CD4-positive, alpha-beta T cell treated with Interleukin-2 at 100 ng/mL for 4 hours (primary cell): ENCODE results near the gene POU2F1.
"Not testable (repeated sequence)": the region's sequence is repeated elsewhere in the genome, so short reads cannot be mapped to it uniquely, and the experiment has no call there.

Source experiments
- DNase-seq: peaks from one replicate; pipeline ENCODE4 v3.0.0-alpha.2; 2020; ENCODE audit warnings: low spot score

POU2F1 gene

GRCh38 chr1:167231873-167232450 is 11.3 kb downstream of the POU2F1 start:
- DNase-seq: no peak

- no peak for DNase-seq
These were observed 12.1 kb downstream of the POU2F1 start for GRCh38 chr1:167232801-167233200.

- DNase-seq: no peak
These were observed 12.7 kb downstream of the POU2F1 start for GRCh38 chr1:167233373-167233772.

GRCh38 chr1:167237000-167237399 is 16.3 kb downstream of the POU2F1 start:
- DNase-seq: no peak

DNA sequence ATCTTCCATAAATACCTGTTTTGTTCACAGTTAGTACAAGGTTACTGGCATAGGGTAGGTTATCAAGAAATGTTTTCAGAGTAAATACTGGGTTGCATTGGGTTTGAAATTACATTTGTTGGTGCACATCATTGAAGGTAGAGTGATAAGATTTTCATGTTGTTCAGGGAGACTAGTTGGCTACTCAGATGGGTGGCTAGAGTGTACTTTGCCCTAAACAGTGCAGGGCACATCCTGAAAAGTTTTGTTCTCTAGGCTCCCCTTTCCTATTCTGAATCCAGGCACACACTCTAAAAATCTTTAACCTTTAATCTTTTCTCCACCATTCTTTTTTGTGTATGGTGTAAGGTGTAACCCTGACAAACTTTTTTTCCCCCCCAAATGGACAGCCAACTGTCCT is 18.0 kb downstream of the POU2F1 start:
- no peak for DNase-seq

DNA sequence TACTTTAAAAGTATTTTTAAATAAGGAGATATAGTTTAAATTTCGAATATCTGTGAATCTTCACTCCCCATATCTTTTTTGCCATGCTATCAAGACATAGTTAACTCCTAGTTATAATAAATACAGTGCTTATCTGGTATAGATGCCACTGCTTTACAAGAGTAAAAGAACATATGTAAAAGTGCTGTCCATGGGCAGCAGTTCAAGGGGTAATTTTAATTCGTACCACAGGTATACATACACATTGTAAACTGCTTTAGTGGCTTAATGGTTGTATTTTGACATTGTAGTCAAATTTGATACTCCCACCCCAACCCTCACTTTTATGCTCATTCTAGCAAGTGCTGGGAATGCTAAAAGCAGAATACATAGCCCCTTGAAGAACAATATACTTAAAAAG is 18.6 kb downstream of the POU2F1 start:
- no peak for DNase-seq

GRCh38 chr1:167244244-167244643 is 23.6 kb downstream of the POU2F1 start:
- no peak for DNase-seq

DNA sequence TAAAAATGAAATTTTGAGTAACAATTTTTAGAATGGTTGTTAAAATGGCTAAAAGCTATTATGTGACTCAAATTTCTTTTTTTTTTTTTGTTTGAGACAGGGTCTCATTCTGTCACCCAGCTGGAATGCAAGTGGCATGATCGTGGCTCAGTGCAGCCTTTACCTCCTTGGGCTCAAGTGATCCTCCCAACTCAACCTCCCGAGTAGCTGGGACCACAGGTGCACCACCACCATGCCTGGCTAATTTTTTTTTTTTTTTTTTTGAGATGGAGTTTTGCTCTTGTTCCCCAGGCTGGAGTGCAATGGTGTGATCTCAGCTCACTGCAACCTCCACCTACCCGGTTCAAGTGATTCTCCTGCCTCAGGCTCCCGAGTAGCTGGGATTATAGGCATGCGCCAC is 24.5 kb downstream of the POU2F1 start:
- DNase-seq: not testable (repeated sequence)

GRCh38 chr1:167246971-167247370 is 26.3 kb downstream of the POU2F1 start:
- DNase-seq: no peak

GRCh38 chr1:167247754-167248153 is 27.1 kb downstream of the POU2F1 start:
- no peak for DNase-seq

DNA sequence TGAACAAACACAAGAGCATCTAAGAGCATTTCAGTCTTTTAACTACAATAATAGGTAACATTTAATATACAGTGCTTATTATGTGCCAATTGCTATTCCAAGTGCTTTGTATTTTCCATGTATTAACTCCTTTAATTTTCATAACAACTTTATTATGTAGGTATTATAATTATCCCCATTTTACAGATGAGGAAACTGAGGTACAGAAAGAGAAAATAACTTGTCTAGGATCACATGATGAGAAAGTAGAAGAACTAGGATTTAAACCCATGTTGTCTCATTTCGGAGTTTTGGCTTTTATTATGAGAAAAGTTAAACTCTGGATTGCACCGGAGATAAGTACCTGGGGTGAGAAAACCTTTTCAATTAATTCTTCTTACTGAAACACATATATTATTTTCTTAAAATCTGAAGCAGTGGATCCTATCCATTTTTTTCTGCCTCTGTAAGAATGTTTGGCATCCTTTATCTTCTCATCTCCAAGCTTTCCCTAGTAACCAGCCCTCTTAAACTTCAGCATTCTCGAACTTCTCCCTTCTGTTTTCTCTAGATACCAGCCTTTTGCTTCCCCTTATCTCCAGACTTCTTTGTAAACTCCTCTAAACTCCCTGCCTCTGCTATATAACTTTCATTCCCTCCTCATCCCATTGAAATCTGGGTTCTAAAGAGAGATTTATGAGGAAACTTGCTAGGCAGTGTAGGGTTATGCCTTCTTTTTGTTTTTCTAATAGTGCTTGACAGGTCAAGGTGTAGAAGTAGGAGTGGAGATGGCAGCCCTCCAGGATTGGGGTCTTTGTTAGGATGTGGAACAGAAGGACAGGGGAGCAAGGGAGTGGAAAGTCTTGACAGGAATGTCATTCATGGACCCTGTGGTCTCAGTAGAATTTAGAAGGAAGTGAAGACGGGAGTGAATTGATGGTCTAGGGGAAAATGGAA is 28.3 kb downstream of the POU2F1 start:
- no peak for DNase-seq

GRCh38 chr1:167249702-167250101 is 29.0 kb downstream of the POU2F1 start:
- DNase-seq: no peak

DNA sequence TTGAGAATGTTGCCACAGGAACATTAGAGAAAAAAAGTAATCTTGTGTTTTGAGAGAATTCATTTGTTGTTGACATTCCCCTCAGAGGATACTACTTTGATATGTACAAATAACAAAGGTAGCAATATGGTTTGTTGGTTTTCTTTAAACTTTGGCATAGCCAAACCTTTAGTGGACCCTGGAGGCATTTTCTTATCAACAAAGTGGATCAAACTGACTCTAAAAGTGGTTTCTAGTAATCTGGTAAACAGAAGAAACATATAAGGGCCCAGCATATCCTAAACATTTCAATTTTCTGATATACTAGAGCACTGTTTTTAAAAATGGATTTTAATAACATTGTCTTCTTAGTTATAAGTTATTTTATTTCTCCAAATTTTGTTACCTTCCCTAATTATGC is 29.8 kb downstream of the POU2F1 start:
- no peak for DNase-seq

GRCh38 chr1:167251472-167251871 is 30.8 kb downstream of the POU2F1 start:
- DNase-seq: no peak

GRCh38 chr1:167252986-167253385 is 32.3 kb downstream of the POU2F1 start:
- no peak for DNase-seq

DNA sequence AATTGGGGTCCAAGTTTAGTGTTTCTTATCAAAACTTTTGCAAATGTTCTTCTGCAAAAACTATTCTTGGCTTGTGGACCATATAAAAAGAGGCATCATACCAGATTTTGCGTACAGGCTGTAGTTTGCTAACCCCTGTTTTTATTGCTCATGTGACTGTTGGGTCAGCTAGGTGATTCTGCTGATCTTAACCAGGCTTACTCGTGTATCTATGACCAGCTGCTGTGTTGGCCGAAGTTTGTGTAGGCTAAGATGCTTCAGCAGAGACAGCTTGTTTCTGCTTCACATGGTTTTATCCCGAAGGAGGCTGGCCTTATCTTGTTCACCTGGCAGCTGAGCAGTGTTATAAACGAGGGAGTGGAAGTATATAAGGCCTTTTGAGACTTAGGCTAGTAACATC is 38.2 kb downstream of the POU2F1 start:
- no peak for DNase-seq

GRCh38 chr1:167262836-167263235 is 42.1 kb downstream of the POU2F1 start:
- no peak for DNase-seq

- DNase-seq: no peak
These were observed 42.7 kb downstream of the POU2F1 start for GRCh38 chr1:167263344-167263743.

DNA sequence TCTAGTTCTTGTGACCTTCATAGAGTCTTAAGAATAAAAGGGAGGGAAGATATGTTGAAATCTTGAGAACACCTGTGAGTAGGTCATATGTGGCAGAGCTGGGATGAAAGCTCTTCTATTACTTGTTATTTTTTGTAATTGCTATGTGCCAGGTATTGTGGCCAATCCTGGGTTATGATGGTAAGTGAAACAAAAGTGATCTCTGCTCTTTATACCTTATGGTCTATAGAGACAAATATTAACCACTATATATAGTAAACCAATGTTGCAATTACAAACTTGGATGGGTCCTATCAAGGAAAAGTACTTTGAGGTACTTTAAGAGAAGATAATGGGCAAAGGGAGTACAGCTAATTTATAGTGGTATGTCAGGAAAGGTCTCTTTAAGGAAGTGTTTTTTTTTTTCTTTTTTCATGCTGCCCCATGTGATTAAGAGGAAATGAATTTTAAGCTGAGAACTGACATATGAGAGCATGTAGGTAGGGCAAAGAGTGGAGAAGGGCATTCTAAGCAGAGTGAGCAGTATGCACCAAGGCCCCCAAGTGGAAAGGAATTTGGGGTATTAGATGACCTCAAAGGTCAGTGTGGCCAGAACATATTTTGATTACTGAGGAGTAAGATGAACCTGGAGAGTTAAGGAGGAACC is 43.3 kb downstream of the POU2F1 start:
- no peak for DNase-seq

GRCh38 chr1:167266965-167267364 is 46.3 kb downstream of the POU2F1 start:
- DNase-seq: no peak

- no peak for DNase-seq
These were observed 47.7 kb downstream of the POU2F1 start for GRCh38 chr1:167268347-167268787.

- no peak for DNase-seq
These were observed 49.8 kb downstream of the POU2F1 start for GRCh38 chr1:167270349-167271092.
